NCI-H345 treated with DMSO at 0.1 percent for 48 hours (cell line): Measurements from ENCODE around the gene PDZRN3.
"Not testable (repeated sequence)": the region's sequence is repeated elsewhere in the genome, so short reads cannot be mapped to it uniquely, and the experiment has no call there.

Experiments used
- DNase-seq: peaks from one replicate; lab custom pipeline; 2025; ENCODE audit not compliant: unreplicated experiment; lab: John Stamatoyannopoulos, UW

Gene PDZRN3

GRCh38 chr3:73467211-73467610 is 157.5 kb downstream of the PDZRN3 start:
- DNase-seq, result no peak

- no peak for DNase-seq
Measured at GRCh38 chr3:73465926-73466325, 158.8 kb downstream of the PDZRN3 start.

- DNase-seq, result not testable (repeated sequence)
Measured at GRCh38 chr3:73464126-73464525, 160.6 kb downstream of the PDZRN3 start.

- no peak for DNase-seq
Measured at GRCh38 chr3:73461547-73461946, 163.2 kb downstream of the PDZRN3 start.

GRCh38 chr3:73459711-73460110 is 165.0 kb downstream of the PDZRN3 start:
- DNase-seq, result no peak

GRCh38 chr3:73453666-73454065 is 171.1 kb downstream of the PDZRN3 start:
- DNase-seq, result no peak

- no peak for DNase-seq
Measured at GRCh38 chr3:73452729-73453128, 172.0 kb downstream of the PDZRN3 start.

GRCh38 chr3:73451301-73451944 is 173.3 kb downstream of the PDZRN3 start:
- no peak for DNase-seq

GRCh38 chr3:73449774-73450173 is 175.0 kb downstream of the PDZRN3 start:
- no peak for DNase-seq

- DNase-seq, result no peak
Measured at GRCh38 chr3:73448761-73449301, 175.9 kb downstream of the PDZRN3 start.

GRCh38 chr3:73448041-73448440 is 176.7 kb downstream of the PDZRN3 start:
- no peak for DNase-seq

- DNase-seq, result no peak
Measured at GRCh38 chr3:73447111-73447510, 177.6 kb downstream of the PDZRN3 start.

- DNase-seq, result no peak
Measured at GRCh38 chr3:73446467-73447110, 178.2 kb downstream of the PDZRN3 start.

GRCh38 chr3:73442886-73443285 is 181.9 kb downstream of the PDZRN3 start:
- no peak for DNase-seq

- DNase-seq, result no peak
Measured at GRCh38 chr3:73442152-73442551, 182.6 kb downstream of the PDZRN3 start.

- no peak for DNase-seq
Measured at GRCh38 chr3:73437828-73438227, 186.9 kb downstream of the PDZRN3 start.

GRCh38 chr3:73435055-73435454 is 189.7 kb downstream of the PDZRN3 start:
- no peak for DNase-seq

- no peak for DNase-seq
Measured at GRCh38 chr3:73433687-73434086, 191.1 kb downstream of the PDZRN3 start.

- no peak for DNase-seq
Measured at GRCh38 chr3:73433079-73433478, 191.7 kb downstream of the PDZRN3 start.

GRCh38 chr3:73432706-73433032 is 192.1 kb downstream of the PDZRN3 start:
- DNase-seq, result no peak

GRCh38 chr3:73432023-73432705 is 192.6 kb downstream of the PDZRN3 start:
- DNase-seq, result no peak
